ENCODE results near the gene CADM1.

DNA sequence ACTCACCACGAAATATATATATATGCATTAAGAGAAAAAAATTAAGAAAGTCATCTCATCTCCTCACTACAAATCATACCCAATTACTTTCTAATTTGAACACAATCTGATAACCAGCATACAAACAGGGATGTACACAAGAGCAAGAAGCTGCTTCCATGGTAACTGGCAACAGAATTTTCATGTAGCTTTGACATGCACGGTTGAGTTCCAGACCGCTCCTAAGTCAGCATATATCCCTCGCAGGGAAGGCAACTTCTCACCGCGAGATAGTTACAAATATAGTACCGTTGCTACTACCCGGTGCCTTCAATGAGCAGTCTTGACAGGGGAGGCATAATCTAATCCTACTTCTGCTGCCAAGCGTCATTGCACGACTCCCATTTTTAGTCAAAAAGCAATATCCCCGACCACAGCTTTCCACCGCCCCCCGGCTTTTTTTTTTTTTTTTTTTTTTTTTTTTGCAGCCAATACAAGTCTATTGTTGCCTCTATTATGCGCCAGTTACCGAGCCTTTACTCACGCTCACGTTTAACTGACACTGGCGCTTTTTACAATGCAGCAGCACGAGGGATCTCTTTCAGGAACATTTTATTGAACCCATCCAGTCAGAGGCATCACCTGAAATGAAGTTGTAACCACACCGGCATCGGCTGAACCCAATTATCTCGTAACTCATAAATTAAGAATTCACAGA, 2.2 kb downstream of the CADM1 start:
- no peak for TF ChIP-seq JUND (IDR thresholded peaks at IDR 0.05; ENCODE audit: low read depth, low read length)
- TF ChIP-seq CHD4 (IDR thresholded peaks at IDR 0.05), result no peak
